KG1 (cell line): ENCODE results near the gene LIMS1.
A peak's percentile ranks its signal among the peaks of the same experiment; 100 is the strongest.
"Not testable (repeated sequence)": the region's sequence is repeated elsewhere in the genome, so short reads cannot be mapped to it uniquely, and the experiment has no call there.

ENCODE experiments used
- DNase-seq: peaks from one replicate; lab custom pipeline; 2025; lab: John Stamatoyannopoulos, UW

The LIMS1 gene

DNA sequence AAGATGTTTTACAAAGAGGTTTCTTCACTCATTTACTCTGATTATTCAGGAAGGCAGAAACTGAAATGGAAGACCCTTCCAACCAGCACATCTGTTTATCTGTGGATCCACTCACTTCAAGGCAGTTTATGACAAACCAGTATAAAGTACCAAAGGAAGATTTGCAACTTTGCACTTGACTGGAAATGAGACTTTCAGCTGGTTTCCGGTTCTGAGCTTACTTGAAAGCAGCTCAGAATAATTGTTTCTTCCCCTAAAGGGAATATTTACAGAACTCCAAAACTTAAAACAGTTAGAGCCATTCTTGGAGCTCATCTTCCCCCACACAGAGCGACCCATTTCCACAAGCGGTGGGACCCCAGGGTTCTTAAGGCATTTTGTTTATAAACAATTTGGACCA is 129.8 kb downstream of the LIMS1 start:
- DNase-seq, result not testable (repeated sequence)

DNA sequence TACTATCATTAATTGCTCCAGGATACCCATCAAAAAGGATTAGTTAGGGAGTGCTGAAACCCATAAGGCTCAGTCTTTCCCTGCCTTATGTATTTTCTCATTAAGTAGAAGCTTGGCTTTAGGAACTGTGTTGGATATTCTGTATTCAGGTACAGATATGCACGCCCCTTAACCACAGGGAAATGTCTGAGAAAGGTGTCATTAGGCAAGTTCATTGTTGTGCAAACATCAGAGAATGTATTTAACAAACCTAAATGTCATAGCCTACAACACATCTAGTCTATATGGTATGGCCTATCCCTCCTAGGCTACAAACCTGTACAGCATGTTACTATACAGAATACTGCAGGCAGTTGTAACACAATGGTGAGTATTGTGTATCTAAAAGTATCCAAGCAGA is 130.7 kb downstream of the LIMS1 start:
- not testable (repeated sequence) for DNase-seq

DNA sequence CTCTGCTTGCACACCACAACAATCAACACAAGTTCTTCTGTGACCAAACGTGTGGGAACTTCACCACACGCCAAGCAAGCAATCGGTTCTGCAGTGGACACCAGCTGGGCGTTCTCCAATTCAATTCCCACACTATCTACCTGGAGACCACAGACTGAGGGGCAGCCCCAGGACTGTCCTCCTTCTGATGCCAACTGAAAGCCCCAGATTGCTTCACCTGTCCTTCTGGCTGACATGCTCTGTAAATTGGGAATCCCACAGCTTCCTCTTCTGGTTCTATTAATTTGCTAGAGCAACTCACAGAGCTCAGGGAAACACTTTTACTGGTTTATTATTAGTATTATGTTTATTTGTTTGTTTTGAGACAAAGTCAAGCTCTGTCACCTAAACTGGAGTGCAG is 131.7 kb downstream of the LIMS1 start:
- DNase-seq, result not testable (repeated sequence)

- DNase-seq, result not testable (repeated sequence)
Measured at GRCh38 chr2:108667140-108667539, 132.9 kb downstream of the LIMS1 start.

- not testable (repeated sequence) for DNase-seq
Measured at GRCh38 chr2:108670282-108670681, 136.0 kb downstream of the LIMS1 start.

GRCh38 chr2:108672200-108672805 is 138.0 kb downstream of the LIMS1 start:
- DNase-seq, result not testable (repeated sequence)

- not testable (repeated sequence) for DNase-seq
Measured at GRCh38 chr2:108676522-108676921, 142.3 kb downstream of the LIMS1 start.

- DNase-seq, result not testable (repeated sequence)
Measured at GRCh38 chr2:108677239-108677744, 143.0 kb downstream of the LIMS1 start.

- not testable (repeated sequence) for DNase-seq
Measured at GRCh38 chr2:108678198-108678651, 144.0 kb downstream of the LIMS1 start.

- DNase-seq, result not testable (repeated sequence)
Measured at GRCh38 chr2:108680805-108681204, 146.5 kb downstream of the LIMS1 start.

- DNase-seq, result not testable (repeated sequence)
Measured at GRCh38 chr2:108688818-108689756, 154.8 kb downstream of the LIMS1 start.

DNA sequence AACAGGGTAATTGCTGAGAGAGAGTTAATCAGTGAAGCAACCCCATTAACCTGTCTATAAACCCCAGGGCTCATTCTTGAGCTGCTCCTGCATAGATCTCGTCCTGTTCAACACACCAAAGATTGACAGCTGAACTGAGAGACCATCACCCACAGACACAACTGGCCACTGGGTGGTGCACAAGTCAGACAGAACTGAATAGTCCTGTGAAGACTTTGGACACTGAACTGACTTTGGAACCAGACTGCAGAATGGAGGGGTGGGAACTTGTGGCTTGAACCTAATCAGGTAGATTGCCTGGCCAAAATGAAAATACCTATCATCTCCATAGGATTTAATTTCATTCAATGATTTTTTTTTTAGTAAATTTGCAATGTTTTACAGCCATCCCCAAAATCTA is 155.7 kb downstream of the LIMS1 start:
- not testable (repeated sequence) for DNase-seq

- DNase-seq, result no peak
Measured at GRCh38 chr2:108691447-108691846, 157.2 kb downstream of the LIMS1 start.

- DNase-seq, result no peak
Measured at GRCh38 chr2:108701208-108701607, 166.9 kb downstream of the LIMS1 start.

DNA sequence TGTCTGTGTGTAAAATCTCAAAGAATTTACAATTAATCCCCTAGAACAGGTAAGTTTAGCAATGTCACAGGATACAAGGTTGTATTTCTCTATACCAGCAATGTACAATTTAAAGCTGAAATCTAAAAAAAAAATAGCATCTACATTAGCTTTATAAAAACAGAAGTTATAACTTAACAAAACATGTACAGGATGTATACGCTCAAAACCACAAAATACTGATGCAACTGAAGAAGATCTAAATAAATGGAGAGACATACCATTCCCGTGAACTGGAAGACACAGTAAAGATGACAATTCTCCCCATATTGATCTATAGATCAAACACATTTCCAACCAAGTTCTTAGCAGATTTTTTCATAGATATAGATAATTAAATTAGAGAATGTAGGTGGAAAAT is 167.5 kb downstream of the LIMS1 start:
- no peak for DNase-seq

- no peak for DNase-seq
Measured at GRCh38 chr2:108704871-108705270, 170.6 kb downstream of the LIMS1 start.

- no peak for DNase-seq
Measured at GRCh38 chr2:108707300-108707699, 173.0 kb downstream of the LIMS1 start.

GRCh38 chr2:108716971-108717370 is 182.7 kb downstream of the LIMS1 start:
- DNase-seq, result not testable (repeated sequence)

- DNase-seq, result peak; percentile 82
Measured at GRCh38 chr2:108719149-108720044, 185.1 kb downstream of the LIMS1 start, which contains the start of gene RANBP2. RANBP2 (plus strand) TSS chr2:108719482; CDS start chr2:108719607, 125 bp downstream.

- not testable (repeated sequence) for DNase-seq
Measured at GRCh38 chr2:108726048-108726447, 191.8 kb downstream of the LIMS1 start.

GRCh38 chr2:108734656-108735055 is 200.4 kb downstream of the LIMS1 start:
- not testable (repeated sequence) for DNase-seq
